PC-3 (cell line): ENCODE results near the gene PSG4.
"Not testable (repeated sequence)": the region's sequence is repeated elsewhere in the genome, so short reads cannot be mapped to it uniquely, and the experiment has no call there.

Source experiments
- CTCF ChIP-seq: fragments of 300-600 bp; sonication (generic); conservative IDR thresholded peaks from 2 replicates; pipeline ENCODE4 v1.5.1; 2017; ENCODE audit warnings: antibody characterized with exemption, low read depth, mild to moderate bottlenecking, low read length
- EZH2 ChIP-seq: fragments of 300-600 bp; sonication (generic); IDR thresholded peaks from one replicate; pipeline ENCODE4 v1.6.1; 2017; ENCODE audit warnings: antibody characterized with exemption, mild to moderate bottlenecking, low read length; ENCODE audit not compliant: unreplicated experiment

- not testable (repeated sequence) for TF ChIP-seq CTCF, EZH2
Observed at GRCh38 chr19:43197666-43198397, 7.6 kb downstream of the PSG4 start.
